ENCODE results near the gene CTSZ.
A peak's percentile ranks its signal among the peaks of the same experiment; 100 is the strongest.

GRCh38 chr20:58980711-58981627 is 26.1 kb downstream of the CTSZ start, which contains the start of gene NELFCD:
- TF ChIP-seq POLR2AphosphoS5 (IDR thresholded peaks at IDR 0.05; ENCODE audit: low read depth, low read length) (peak; percentile 88), POLR2A (IDR thresholded peaks at IDR 0.05; ENCODE audit: low read depth, low read length) (peak; percentile 93), TAF1 (IDR thresholded peaks at IDR 0.05; ENCODE audit: borderline replicate concordance, low read depth, low read length) (peak; percentile 19; the same call in 1 of the 2 replicates)

Data from GM12892 (cell line).